PFSK-1 (cell line): ENCODE measurements around the gene PLD5.

Experiments
- POLR2AphosphoS5 ChIP-seq: IDR thresholded peaks from 2 replicates; pipeline ENCODE4 v1.6.1; 2012; ENCODE audit warnings: low read depth, mild to moderate bottlenecking, control low read depth, low read length, moderate library complexity
- REST ChIP-seq, 2 experiments: IDR thresholded peaks; 2 replicates each; pipeline versions ENCODE4 v1.6.1 to v1.8.0; 2011 to 2012; ENCODE audit warnings: low read depth in 2 of 2, low read length in 2 of 2, control low read depth in 1 of 2, inconsistent platforms in 1 of 2, mild to moderate bottlenecking in 1 of 2, moderate library complexity in 1 of 2; ENCODE audit not compliant: insufficient read depth in 1 of 2
- TAF1 ChIP-seq: IDR thresholded peaks from 2 replicates; pipeline ENCODE4 v1.6.1; 2012; ENCODE audit warnings: low read length, control low read depth, borderline replicate concordance; ENCODE audit not compliant: insufficient read depth

- TF ChIP-seq POLR2AphosphoS5 = no peak
- no peak for TF ChIP-seq TAF1
- no peak for TF ChIP-seq REST (IDR thresholded peaks at IDR 0.05; ENCODE audit: insufficient read depth in 1 of 2, low read depth in 2 of 2, low read length in 2 of 2)
Measured at GRCh38 chr1:242477944-242478343, 46.6 kb downstream of the PLD5 start.
